PFSK-1 (cell line): ENCODE measurements around the gene PHKG1.

Source experiments
- FOXP2 ChIP-seq: optimal IDR thresholded peaks from 2 replicates; pipeline ENCODE3; 2011; ENCODE audit warnings: borderline replicate concordance, control low read depth, inconsistent platforms; ENCODE audit not compliant: insufficient read depth; ENCODE audit errors: extremely low read length, extremely low read depth
- POLR2AphosphoS5 ChIP-seq: IDR thresholded peaks from 2 replicates; pipeline ENCODE4 v1.6.1; 2012; ENCODE audit warnings: low read depth, mild to moderate bottlenecking, control low read depth, low read length, moderate library complexity
- REST ChIP-seq, 2 experiments: IDR thresholded peaks; 2 replicates each; pipeline versions ENCODE4 v1.6.1 to v1.8.0; 2011 to 2012; ENCODE audit warnings: low read depth in 2 of 2, low read length in 2 of 2, control low read depth in 1 of 2, inconsistent platforms in 1 of 2, mild to moderate bottlenecking in 1 of 2, moderate library complexity in 1 of 2; ENCODE audit not compliant: insufficient read depth in 1 of 2
- SIN3A ChIP-seq: IDR thresholded peaks from 2 replicates; pipeline ENCODE4 v1.6.1; 2012; ENCODE audit warnings: mild to moderate bottlenecking, low read length, moderate library complexity, borderline replicate concordance; ENCODE audit not compliant: insufficient read depth
- TAF1 ChIP-seq: IDR thresholded peaks from 2 replicates; pipeline ENCODE4 v1.6.1; 2012; ENCODE audit warnings: low read length, control low read depth, borderline replicate concordance; ENCODE audit not compliant: insufficient read depth

PHKG1 gene

DNA sequence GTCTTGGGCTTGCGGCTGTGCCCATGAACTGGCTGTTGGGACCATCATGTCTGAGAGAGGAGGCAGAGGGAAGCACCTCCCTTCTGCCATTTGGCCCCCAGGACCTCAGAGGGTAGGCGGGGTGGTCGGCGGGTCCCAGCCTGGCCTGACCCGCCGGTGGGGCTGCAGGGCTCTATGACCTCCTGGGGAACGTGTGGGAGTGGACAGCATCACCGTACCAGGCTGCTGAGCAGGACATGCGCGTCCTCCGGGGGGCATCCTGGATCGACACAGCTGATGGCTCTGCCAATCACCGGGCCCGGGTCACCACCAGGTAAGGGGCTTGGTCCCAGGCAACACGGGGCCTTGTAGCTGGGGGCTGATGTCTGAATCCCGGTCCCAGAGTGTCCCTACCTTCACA lies 14.6 kb downstream of the PHKG1 start:
- TF ChIP-seq POLR2AphosphoS5: no peak
- no peak for TF ChIP-seq FOXP2
- no peak for TF ChIP-seq TAF1
- no peak for TF ChIP-seq REST (IDR thresholded peaks at IDR 0.05; ENCODE audit: insufficient read depth in 1 of 2, low read depth in 2 of 2, low read length in 2 of 2)
- TF ChIP-seq SIN3A: no peak

GRCh38 chr7:56077681-56078080 lies 15.1 kb downstream of the PHKG1 start:
- TF ChIP-seq REST (IDR thresholded peaks at IDR 0.05; ENCODE audit: insufficient read depth in 1 of 2, low read depth in 2 of 2, low read length in 2 of 2): no peak
- TF ChIP-seq SIN3A: no peak
- no peak for TF ChIP-seq TAF1
- no peak for TF ChIP-seq FOXP2
- no peak for TF ChIP-seq POLR2AphosphoS5

GRCh38 chr7:56074371-56074791 lies 18.4 kb downstream of the PHKG1 start:
- TF ChIP-seq SIN3A (no peak), FOXP2 (no peak), REST (IDR thresholded peaks at IDR 0.05; ENCODE audit: insufficient read depth in 1 of 2, low read depth in 2 of 2, low read length in 2 of 2) (no peak), POLR2AphosphoS5 (no peak), TAF1 (no peak)

- TF ChIP-seq TAF1 (peak; percentile 39; the same call in 1 of the 2 replicates), REST (IDR thresholded peaks at IDR 0.05; ENCODE audit: insufficient read depth in 1 of 2, low read depth in 2 of 2, low read length in 2 of 2) (no peak), SIN3A (no peak), FOXP2 (peak; percentile 96), POLR2AphosphoS5 (peak; percentile 90)
Measured at GRCh38 chr7:56063882-56064625, 28.7 kb downstream of the PHKG1 start, which contains the start of gene SUMF2. Gene SUMF2 (plus strand): TSS chr7:56064286. CDS start chr7:56064312, 26 bp downstream.

- TF ChIP-seq SIN3A: no peak
- no peak for TF ChIP-seq FOXP2
- no peak for TF ChIP-seq POLR2AphosphoS5
- TF ChIP-seq TAF1: no peak
- TF ChIP-seq REST (IDR thresholded peaks at IDR 0.05; ENCODE audit: insufficient read depth in 1 of 2, low read depth in 2 of 2, low read length in 2 of 2): no peak
Measured at GRCh38 chr7:56063500-56063881, 29.3 kb downstream of the PHKG1 start.
